ENCODE measurements around the gene SGK2. TPM values are rescaled to one million over a fixed set of nuclear protein-coding genes. Genes with fewer than 3 reads are reported as not detected.

Gene SGK2
- total and polyA plus RNA-seq, 2 of the 13 experiments (the other 11 are each of a cell fraction or from before 2014, with no cell fraction given) = 6.2 to 29.4 TPM

DNA sequence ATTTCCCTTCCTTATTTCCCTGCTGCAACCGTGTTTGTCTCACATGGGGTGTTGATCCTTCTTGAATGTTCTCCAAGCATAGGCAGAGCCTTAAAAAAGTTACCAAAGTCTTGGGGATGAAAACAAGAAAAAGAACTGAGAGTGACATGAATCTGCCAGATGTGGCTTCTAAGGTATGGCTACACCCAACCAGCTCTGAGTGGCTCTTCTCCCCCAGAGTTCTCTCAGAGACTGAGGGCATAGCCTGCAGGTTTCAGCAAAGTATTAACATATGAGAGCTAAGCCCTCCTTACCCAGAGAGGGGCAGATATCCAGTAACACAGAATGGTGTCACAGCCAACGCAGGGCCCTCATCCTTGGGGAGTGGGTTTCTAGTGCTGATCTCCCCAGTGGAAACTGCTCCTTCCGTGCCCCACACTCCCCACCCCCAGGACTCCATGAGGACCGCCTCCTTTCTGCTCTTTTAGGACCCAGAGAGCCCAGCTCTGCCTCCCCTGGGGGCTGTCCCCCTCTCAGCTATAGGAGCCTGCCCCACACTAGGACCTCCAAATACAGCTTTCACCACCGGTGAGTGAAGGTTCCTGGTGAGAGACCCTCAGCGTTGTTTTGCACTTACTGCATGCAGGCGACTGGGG is 23.3 kb upstream of the SGK2 start:
- Histone ChIP-seq H3K4me3 (replicated peaks in 1 of 3; ENCODE audit: insufficient read depth in 1 of 3, low read depth in 2 of 3, low read length in 3 of 3) (no peak overlapping the region), H3K27me3 (ENCODE audit: control insufficient read depth in 1 of 2, insufficient read depth in 2 of 2, low read length in 2 of 2) (no peaks in the 10 kb centered on the region; a peak in 1 of 5 replicates), H3K27ac (ENCODE audit: extremely low read length, insufficient read depth, low read length) (no peak overlapping the region), H2AFZ (ENCODE audit: low read length) (no peak overlapping the region), H3K36me3 (replicated peaks in 1 of 2; ENCODE audit: control insufficient read depth in 1 of 2, insufficient read depth in 2 of 2, low read length in 2 of 2) (peaks cover 0 to 4% of the 10 kb centered on the region in 2 experiments; a peak in 2 of 5 replicates), H3K4me2 (ENCODE audit: low read depth, low read length) (no peak overlapping the region; the same call in 1 of the 2 replicates), H3K79me2 (ENCODE audit: insufficient read depth, low read length) (no peaks in the 10 kb centered on the region), H3K4me1 (ENCODE audit: insufficient read depth, low read length) (peaks cover 55% of the 10 kb centered on the region), H3K9me3 (ENCODE audit: low read length) (no peaks in the 10 kb centered on the region), H3K9ac (ENCODE audit: insufficient read depth, low read depth, low read length) (no peak overlapping the region), H4K20me1 (ENCODE audit: insufficient read depth, low read length) (no peaks in the 10 kb centered on the region)
- ATAC-seq = no peak
- no peak for FAIRE-seq
- in situ Hi-C loops (cut with HindIII; ENCODE audit: extremely low pct_ligation_motif_present, low pct_unique_long_range_greater_than_20kb) = loop anchor here (5.0 kb wide), 1 partner anchor 157 kb away; no protein-coding TSS in a partner anchor
- intact Hi-C loops (cut with micrococcal nuclease; ENCODE audit: unreplicated experiment) = no loop called here
- CTCF ChIA-PET (ENCODE audit: low intra/inter-chr PET ratio, low total read pairs) = no interaction called here
- no peak for DNase-seq (ENCODE audit: low spot score)
- POLR2A ChIA-PET = interaction anchor here (1.1 to 12.5 kb wide), 5 partner anchors 22 to 118 kb away, joined by 3 to 224 read pairs (median 4); partner anchors contain the start of genes SGK2 and SRSF6
- BruUV-seq (replicated peaks) = no TSS peak
- 68% methylated on average over 7 of the region's 7 CpGs for WGBS (ENCODE audit: low lambda C conversion rate)
- TF ChIP-seq MTA1 (CRISPR knock-in tag; IDR thresholded peaks at IDR 0.05; ENCODE audit: borderline replicate concordance) (0 out of 2 replicates have a peak, but pooled peaks have one; percentile 4), SOX13 (IDR thresholded peaks at IDR 0.05) (no peak), SOX13 (CRISPR knock-in tag; conservative IDR thresholded peaks at IDR 0.05 in 1 of 2, IDR thresholded peaks at IDR 0.05 in 1 of 2) (no peak), MEF2D (CRISPR knock-in tag; IDR thresholded peaks at IDR 0.05) (no peak), ZNF724P (CRISPR knock-in tag; IDR thresholded peaks at IDR 0.05; ENCODE audit: borderline replicate concordance) (no peak), YEATS4 (CRISPR knock-in tag; IDR thresholded peaks at IDR 0.05; ENCODE audit: borderline replicate concordance) (no peak), ELF3 (CRISPR knock-in tag; IDR thresholded peaks at IDR 0.05) (0 out of 2 replicates have a peak, but pooled peaks have one; percentile 14), YEATS2 (CRISPR knock-in tag; IDR thresholded peaks at IDR 0.05; ENCODE audit: borderline replicate concordance) (no peak), MED8 (CRISPR knock-in tag; IDR thresholded peaks at IDR 0.05; ENCODE audit: insufficient replicate concordance) (peak; percentile 35), PHF21A (CRISPR knock-in tag; IDR thresholded peaks at IDR 0.05) (0 out of 2 replicates have a peak, but pooled peaks have one; percentile 32), ZNF720 (CRISPR knock-in tag; IDR thresholded peaks at IDR 0.05) (no peak)
- TF ChIP-seq, protein P1, sequence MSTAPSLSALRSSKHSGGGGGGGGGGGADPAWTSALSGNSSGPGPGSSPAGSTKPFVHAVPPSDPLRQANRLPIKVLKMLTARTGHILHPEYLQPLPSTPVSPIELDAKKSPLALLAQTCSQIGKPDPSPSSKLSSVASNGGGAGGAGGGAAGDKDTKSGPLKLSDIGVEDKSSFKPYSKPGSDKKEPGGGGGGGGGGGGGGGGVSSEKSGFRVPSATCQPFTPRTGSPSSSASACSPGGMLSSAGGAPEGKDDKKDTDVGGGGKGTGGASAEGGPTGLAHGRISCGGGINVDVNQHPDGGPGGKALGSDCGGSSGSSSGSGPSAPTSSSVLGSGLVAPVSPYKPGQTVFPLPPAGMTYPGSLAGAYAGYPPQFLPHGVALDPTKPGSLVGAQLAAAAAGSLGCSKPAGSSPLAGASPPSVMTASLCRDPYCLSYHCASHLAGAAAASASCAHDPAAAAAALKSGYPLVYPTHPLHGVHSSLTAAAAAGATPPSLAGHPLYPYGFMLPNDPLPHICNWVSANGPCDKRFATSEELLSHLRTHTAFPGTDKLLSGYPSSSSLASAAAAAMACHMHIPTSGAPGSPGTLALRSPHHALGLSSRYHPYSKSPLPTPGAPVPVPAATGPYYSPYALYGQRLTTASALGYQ (CRISPR knock-in tag; IDR thresholded peaks at IDR 0.05) = no peak
- TF ChIP-seq, protein P2, sequence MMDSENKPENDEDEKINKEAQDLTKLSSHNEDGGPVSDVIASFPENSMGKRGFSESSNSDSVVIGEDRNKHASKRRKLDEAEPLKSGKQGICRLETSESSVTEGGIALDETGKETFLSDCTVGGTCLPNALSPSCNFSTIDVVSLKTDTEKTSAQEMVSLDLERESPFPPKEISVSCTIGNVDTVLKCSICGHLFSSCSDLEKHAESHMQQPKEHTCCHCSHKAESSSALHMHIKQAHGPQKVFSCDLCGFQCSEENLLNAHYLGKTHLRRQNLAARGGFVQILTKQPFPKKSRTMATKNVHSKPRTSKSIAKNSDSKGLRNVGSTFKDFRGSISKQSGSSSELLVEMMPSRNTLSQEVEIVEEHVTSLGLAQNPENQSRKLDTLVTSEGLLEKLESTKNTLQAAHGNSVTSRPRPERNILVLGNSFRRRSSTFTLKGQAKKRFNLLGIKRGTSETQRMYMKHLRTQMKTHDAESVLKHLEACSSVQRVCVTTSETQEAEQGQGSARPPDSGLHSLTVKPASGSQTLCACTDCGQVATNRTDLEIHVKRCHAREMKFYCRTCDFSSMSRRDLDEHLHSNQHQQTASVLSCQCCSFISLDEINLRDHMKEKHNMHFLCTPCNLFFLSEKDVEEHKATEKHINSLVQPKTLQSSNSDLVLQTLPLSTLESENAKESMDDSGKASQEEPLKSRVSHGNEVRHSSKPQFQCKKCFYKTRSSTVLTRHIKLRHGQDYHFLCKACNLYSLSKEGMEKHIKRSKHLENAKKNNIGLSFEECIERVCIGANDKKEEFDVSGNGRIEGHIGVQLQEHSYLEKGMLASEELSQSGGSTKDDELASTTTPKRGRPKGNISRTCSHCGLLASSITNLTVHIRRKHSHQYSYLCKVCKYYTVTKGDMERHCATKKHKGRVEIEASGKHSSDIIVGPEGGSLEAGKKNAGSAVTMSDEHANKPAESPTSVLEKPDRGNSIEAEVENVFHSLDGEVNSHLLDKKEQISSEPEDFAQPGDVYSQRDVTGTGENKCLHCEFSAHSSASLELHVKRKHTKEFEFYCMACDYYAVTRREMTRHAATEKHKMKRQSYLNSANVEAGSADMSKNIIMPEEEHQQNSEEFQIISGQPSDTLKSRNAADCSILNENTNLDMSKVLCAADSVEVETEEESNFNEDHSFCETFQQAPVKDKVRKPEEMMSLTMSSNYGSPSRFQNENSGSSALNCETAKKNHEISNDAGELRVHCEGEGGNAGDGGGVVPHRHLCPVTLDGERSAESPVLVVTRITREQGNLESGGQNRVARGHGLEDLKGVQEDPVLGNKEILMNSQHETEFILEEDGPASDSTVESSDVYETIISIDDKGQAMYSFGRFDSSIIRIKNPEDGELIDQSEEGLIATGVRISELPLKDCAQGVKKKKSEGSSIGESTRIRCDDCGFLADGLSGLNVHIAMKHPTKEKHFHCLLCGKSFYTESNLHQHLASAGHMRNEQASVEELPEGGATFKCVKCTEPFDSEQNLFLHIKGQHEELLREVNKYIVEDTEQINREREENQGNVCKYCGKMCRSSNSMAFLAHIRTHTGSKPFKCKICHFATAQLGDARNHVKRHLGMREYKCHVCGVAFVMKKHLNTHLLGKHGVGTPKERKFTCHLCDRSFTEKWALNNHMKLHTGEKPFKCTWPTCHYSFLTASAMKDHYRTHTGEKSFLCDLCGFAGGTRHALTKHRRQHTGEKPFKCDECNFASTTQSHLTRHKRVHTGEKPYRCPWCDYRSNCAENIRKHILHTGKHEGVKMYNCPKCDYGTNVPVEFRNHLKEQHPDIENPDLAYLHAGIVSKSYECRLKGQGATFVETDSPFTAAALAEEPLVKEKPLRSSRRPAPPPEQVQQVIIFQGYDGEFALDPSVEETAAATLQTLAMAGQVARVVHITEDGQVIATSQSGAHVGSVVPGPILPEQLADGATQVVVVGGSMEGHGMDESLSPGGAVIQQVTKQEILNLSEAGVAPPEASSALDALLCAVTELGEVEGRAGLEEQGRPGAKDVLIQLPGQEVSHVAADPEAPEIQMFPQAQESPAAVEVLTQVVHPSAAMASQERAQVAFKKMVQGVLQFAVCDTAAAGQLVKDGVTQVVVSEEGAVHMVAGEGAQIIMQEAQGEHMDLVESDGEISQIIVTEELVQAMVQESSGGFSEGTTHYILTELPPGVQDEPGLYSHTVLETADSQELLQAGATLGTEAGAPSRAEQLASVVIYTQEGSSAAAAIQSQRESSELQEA (CRISPR knock-in tag; IDR thresholded peaks at IDR 0.05; ENCODE audit: not compliant biosample characterization) = peak; percentile 8

Data from HepG2 (cell line).